Measurements from ENCODE around the gene SYNGAP1.
"Not testable (repeated sequence)": the region's sequence is repeated elsewhere in the genome, so short reads cannot be mapped to it uniquely, and the experiment has no call there.

The SYNGAP1 gene

DNA sequence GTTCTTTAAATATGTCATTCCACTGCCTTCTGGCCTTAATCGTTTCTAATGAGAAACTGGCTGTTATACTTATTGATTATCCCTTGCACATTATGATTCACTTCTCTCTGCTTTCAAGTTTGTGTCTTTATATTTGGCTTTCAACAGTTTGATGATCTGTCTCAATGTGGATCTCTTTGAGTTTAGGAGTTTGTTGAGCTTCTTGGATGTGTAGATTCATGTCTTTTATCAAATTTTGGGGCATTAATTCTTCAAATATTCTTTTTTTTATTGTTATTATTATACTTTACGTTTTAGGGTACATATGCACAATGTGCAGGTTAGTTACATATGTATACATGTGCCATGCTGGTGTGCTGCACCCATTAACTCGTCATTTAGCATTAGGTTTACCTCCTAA, 63.8 kb downstream of the SYNGAP1 start:
- no peak for DNase-seq

DNA sequence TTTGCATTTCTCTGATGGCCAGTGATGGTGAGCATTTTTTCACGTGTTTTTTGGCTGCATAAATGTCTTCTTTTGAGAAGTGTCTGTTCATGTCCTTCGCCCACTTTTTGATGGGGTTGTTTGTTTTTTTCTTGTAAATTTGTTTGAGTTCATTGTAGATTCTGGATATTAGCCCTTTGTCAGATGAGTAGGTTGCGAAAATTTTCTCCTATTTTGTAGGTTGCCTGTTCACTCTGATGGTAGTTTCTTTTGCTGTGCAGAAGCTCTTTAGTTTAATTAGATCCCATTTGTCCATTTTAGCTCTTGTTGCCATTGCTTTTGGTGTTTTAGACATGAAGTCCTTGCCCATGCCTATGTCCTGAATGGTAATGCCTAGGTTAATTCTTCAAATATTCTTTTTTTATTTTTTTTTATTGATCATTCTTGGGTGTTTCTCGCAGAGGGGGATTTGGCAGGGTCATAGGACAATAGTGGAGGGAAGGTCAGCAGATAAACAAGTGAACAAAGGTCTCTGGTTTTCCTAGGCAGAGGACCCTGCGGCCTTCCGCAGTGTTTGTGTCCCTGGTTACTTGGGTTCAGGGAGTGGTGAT, 64.9 kb downstream of the SYNGAP1 start:
- DNase-seq, result not testable (repeated sequence)

DNA sequence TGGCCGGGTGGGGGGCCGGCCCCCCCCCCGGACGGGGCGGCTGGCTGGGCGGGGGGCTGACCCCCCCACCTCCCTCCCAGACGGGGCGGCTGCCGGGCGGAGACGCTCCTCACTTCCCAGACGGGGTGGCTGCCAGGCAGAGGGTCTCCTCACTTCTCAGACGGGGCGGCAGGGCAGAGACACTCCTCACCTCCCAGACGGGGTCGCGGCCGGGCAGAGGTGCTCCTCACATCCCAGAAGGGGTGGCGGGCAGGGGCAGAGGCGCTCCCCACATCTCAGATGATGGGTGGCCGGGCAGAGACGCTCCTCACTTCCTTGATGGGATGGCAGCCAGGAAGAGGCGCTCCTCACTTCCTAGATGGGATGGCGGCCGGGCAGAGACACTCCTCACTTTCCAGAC, 65.8 kb downstream of the SYNGAP1 start:
- DNase-seq, result not testable (repeated sequence)

DNA sequence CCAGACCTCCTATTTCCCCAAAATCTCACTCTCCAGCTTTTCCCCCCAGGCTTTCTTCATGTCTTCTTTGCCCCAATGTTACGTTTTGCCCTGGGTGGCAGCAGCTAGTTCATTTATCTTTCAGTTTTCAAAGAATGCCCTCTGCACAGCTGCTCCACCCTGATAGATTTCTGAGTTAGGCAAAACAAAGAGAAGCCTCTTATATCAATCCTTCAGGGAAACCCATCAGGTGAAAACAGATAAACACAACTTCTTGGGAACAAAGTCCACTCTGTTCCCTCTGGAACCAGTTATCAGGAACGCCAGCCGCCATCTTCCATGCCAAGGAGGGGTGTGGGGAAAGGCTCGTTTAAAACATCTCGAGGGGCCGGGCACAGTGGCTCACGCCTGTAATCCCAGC, 68.5 kb downstream of the SYNGAP1 start:
- no peak for DNase-seq

DNA sequence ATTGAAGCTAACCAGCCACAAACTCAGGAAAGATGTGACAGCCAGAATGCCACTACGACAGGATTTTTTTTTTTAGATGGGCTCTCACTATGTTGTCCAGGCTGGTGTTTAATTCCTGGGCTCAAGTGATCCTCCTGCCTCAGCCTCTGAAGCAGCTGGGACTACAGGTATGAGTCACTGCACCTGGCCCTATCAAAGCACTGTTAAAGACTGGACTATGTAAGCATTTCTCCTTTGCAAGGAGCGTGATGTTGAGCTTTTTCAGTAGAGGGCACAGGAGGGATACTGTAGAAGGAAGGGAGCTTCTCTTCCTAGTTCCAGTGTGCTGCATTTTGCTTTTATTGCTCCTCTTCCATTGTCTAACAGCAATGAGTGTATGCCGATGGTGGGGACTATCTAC, 70.3 kb downstream of the SYNGAP1 start:
- no peak for DNase-seq

DNA sequence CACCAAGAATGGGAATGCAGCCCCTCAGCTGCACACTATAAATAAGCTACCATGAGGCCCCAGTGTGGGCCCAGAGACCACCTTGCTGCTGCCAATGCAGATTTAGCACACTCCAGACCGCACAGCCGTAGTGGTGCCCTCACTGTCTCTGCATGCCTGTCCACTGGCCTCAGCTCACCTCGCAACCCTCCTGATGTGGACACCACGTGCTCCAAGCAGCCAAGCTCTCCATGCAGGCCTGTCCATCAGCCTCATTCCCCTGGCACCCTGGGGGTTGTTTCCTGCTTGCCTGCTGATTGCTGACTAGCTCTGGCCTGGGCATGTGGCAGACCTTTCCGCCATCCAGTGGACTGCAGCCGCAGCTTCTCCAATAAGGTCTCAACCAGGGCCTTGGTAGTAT, 70.8 kb downstream of the SYNGAP1 start:
- no peak for DNase-seq

DNA sequence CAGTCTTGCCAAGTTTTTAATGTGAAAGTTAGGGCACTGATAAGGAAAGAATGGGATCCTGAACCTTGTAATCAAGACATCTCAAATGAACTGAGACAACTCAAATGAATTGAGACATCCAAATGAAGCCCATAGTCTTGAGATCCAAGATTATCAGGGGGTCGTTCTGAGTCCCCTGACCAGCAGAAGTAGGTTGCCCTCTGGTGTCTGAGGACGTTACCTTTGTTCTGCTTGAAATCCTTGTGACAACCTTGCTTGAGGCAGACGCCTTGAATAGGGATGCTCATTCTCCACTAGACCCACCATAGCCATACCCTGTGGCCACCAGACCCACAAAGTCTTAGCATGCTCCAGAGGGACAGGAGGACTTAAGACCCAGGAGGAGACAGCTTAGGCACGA, 72.2 kb downstream of the SYNGAP1 start:
- no peak for DNase-seq

DNA sequence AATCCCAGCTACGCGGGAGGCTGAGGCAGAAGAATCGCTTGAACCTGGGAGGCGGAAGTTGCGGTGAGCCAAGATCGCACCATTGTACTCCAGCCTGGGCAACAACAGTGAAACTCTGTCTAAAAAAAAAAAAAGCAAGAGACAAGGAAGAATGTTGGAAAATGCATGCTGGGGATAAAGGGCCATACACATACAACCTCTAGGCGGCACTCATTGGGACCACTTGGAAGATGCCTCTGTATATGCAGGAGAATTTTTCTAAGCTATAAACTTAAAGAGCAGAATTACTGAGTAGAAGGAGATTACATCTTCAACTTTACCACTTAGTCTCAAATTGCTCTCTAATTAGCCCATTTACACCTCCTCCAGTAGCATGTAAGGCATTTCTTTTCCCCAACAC, 77.3 kb downstream of the SYNGAP1 start:
- DNase-seq, result no peak

DNA sequence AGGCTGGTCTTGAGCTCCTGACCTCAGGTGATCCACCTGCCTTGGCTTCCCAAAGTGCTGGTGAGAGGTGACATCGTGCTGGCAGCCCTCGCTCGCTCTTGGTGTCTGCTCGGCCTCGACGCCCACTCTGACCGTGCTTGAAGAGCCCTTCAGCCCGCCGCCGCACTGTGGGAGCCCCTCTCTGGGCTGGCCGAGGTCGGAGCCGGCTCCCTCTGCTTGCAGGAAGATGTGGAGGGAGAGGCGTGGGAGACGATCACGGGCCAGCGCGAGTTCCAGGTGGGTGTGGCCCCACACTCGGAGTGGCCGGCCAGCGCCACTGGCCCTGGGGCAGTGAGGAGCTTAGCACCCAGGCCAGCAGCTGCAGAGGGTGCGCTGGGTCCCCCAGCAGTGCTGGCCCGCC, 82.6 kb downstream of the SYNGAP1 start:
- DNase-seq, result no peak

DNA sequence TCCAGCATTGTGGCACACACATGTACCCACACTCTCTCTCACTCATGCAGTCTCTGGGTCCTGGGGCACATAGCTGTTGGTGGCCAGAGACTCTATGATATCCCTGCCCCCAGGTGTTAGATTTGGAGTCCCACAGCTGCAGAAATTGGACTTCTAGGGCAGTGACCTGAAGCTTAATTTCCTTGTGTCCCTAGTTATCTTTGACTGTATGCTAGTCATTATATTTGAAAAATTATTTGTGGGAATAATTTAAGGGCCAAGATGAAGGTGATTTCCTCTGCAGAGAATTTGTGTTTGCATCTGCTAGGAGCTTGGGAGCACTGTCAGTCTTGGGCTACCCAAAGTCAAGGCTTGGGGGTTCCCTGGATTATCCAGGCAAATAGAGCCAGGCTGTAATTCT, 84.6 kb downstream of the SYNGAP1 start:
- no peak for DNase-seq

Measured in NCI-H1092 (cell line).